Right hindlimb (tissue), 1 donor: ENCODE measurements around the gene ARID1B.
A peak's percentile ranks its signal among the peaks of the same experiment; 100 is the strongest.

Experiments used
- DNase-seq: peaks from one replicate; pipeline ENCODE4 v3.0.0-alpha.2; 2018

Gene ARID1B

DNA sequence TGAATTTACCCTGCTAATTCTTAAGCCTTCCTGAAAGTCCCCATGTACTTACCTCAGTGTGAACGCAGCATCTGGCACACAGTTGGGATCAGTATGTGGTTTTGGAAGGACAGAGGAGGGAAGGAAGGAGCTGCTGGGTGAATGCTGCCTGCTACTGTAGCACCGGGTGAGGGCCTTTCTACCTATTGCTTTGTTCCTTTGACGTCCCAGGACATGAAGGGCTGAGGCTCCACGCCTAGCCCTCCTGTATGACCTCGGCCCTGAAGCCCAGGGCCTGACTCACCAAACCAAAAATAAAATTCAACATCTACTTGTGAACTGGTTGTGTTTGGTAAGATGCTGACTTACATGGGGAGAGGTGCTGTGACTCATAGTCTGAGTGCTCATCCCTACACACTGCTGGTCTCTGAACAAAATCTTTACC is 51.1 kb downstream of the ARID1B start:
- DNase-seq = no peak

DNA sequence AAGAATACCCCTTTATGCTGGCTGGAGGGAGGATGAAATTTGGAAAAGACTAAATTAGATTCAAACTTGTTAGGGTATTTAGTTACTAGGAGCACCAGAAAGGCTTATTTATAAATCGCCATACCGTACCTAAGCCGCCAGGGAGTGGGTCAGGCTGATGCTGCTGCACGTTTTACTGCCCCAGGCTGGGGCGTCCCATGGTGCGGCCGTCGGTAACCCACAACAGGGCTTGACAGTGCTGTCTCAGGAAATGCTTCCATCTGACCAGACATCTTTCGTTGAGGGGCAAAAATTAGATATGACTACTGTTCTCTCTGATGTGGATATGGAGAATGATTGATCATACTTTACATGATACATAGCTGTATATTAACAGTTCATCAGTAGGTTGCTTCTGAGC is 52.9 kb downstream of the ARID1B start:
- no peak for DNase-seq

DNA sequence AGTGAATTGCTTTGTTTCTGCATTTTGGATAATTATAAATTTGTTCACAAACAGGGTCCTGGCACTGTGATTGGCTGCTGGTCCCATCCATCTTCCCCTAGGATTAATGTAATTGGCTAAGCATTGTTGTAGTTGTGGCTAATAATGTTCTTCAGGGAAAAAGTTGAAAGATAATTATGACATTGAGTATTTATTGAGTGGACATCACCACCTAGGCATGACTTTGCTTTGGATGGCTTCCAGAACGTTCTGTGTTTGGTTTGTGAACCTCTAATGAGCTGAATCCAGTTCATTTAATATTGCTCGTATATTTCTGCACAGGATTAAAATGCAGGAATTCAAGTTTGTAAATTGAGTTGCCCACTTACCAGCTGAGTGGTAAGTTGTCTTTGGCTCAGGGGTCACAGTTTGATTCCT is 55.1 kb downstream of the ARID1B start:
- DNase-seq = no peak

DNA sequence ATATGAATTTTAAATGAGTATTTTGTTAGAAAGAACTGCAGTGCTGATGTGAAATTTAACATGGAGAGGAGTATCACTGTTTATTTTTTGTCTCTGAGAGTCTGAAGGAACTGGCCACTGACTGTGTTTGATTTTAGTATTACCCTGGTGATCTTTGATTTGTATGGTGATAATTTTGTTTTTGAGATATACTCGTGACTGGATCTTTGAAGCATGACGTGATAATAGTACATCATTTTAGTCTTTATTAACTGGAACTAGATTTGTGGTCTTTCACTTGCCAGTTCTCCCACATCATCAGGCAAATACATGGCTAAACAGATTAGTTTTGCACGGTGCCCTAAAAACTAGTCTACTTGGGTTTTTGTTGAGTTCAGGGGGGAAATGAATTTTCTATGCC is 55.5 kb downstream of the ARID1B start:
- DNase-seq = no peak

DNA sequence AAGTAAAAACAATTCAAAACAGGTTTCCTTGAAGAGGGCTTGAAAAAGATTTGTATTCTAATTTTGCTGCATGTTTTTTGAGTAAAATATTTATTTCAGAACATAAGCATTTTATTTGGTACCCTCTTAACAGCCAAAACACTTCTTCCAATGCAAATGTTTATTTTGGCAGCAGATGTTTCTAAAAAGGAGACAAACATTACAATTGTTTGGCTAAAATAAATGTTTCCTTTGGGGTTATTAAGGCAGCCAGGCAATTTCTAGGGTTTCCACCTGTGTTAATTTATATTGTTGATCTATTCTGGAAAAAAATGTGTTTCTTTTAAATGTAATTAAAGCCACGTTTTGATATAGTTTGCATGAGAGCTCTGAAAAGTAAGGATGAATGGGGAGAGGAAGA is 56.6 kb downstream of the ARID1B start:
- DNase-seq = no peak

DNA sequence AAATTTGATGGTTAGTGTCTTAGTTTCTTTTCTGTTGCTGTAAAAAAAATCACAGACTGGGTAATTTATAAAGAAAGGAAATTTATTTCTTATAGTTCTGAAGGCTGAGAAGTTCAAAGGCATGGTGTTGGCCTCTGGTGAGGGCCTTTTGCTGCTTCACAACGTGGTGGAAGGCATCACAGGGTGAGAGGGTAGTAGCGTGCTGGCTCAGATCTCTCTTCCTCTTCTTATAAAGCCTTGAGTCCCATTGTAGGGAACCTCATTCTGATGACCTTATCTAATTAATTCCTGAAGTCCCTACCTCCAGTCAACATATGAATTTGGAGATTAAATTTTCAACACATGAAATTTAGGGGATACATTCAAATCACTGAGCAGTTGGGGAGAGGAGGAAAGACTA is 62.0 kb downstream of the ARID1B start:
- no peak for DNase-seq

DNA sequence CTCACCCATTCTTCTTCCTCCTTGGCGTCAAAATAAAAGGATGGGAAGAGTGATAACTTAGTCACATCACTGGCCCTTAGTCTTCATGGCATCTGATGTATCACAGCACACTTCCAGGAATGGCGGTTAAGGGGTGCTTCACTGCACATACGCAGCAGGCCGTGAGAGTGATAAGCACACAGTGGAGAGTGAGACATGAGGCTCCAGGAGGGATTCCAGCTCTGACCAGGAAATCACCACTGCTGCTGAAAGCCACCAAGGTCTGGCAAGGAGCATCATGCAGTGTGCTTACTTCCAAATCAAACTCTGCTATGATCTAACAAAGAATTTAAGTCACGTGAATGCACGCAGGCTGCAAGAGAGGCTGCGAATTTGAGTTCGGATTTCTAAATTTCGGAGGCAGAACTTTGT is 62.4 kb downstream of the ARID1B start:
- no peak for DNase-seq

DNA sequence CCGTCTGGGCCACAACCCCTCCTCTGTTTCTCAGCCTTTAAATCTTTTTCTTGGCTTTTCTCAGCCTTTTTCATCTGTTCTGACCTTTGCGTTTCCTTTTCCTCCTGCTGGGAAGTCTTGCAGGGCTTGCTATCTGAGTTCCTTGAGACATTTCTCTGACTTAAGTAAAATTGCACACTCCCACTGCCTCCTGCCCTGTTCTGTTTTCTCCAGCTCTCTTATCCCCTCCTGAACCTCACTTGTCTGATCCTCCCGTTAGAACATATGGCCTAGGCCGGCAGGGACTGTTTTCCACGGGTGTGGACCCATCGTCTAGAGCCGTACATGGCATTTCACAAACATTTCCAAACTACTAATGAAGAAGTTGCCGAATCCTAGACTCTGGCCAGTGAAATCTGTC is 63.0 kb downstream of the ARID1B start:
- no peak for DNase-seq

DNA sequence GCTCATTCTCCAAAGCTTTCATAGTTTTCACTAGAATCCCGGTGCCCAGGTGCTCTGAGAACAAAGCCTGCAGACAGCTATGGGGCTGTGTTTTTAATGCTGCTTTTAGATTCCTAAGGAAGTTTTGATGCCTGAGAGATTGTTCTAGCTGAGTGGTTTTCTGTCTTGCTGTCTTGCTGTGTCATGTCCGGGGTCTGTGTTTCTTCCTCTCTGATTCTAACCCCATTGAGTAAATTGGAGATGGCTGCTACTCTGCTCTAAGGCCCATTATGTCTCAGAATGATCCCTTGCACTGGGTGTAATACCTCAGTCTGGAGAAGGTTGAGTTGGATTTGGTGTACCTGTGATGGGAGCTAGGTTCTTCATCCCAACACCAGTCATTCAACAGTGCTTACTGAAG is 63.4 kb downstream of the ARID1B start:
- DNase-seq = no peak

DNA sequence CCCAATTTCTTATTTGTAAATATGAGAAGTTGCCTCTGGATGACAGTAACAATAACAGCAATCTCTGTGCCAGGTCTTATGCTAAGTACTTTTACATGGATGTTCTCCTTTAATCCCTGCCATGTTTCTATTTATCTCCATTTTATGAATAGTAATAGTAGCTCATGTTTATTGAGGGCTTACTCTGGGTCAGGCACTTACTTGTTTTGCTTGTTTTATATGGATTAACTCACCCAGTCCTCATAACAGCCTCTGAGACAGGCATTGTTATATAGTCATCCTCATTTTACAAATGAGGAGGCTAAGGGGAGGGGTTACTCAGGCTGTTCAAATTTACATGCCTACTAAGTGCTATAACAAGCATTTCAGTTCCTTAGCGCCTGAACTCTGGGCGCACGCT is 64.3 kb downstream of the ARID1B start:
- no peak for DNase-seq

DNA sequence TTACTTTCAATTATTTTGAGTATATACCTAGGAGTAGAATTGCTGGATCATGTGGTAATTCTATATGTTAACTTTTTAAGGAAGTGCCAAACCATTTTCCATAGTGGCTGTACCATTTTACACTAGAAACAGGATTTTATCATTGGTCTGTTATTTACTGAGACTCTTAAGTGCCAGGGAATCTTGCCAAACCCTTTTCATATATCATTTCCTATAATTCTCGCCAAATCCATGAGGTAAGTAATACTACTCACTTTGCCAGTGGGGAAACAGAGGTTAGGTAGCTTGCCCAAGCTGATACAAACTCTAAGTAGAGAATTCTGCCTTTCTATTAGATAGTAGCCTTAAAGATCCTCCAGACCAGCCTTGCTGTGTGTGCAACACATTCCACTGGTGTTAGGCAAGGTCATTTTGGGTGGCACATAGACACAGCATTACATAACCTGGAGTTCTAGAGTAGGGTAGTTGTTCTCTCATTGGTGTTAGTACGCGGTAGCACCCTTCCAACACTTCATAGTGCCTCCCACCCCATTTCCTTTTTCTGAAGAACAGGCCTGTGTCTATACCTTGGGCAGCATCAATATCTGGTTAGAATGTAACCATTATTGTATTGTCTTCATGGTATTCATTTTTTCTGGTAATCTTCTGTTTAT is 65.5 kb downstream of the ARID1B start:
- no peak for DNase-seq

DNA sequence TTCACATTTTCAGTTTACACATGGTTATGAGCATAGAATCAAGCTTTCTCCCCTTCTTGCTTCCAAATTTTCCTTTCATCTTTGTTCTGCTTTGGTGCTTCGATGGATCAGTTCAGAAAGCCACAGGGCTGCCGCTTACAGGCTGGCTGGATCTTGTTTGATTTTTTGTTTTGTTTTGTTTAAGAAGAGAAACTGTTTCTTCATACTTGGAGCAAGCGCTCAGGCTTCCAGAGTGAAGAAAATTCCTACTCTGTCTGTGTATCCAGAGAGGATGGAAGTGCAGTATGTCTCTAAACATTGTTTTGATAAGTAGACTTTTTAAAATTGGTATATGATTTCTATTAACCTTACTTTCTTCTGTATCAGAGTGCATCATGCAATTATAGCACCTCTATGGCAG is 66.9 kb downstream of the ARID1B start:
- no peak for DNase-seq

DNA sequence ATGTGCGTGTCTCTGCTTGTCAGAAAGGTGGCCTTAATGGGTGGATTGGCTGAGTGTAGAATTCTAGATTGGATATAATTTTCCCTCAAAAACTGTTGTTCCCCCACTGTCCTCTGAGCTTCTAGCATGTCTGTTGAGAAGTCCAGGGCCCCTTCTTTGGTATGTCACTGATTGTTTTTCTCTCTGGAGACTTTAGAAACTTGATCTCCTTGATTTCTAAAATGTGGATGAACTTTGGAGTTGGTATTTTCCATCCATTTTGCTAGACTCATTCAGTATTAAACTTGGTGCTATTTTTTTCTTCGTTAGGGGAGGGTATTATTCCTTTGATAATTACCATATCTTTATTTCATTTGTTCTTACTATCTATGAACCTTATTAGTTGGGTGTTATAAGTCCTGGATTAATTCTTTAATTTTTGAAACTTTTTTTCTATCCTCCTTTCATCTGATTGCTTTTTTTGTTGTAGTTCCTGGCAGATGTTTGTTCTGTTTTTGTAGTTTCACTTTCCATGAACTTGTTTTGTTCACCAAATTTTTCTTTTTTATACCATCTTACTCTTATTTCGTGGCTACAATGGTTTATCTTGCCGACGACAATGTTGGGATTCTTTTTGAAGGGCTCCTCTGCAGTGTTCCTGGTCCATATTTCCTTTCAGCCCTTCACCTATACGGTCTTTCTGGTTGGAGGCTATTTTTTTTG is 68.4 kb downstream of the ARID1B start:
- DNase-seq = no peak

DNA sequence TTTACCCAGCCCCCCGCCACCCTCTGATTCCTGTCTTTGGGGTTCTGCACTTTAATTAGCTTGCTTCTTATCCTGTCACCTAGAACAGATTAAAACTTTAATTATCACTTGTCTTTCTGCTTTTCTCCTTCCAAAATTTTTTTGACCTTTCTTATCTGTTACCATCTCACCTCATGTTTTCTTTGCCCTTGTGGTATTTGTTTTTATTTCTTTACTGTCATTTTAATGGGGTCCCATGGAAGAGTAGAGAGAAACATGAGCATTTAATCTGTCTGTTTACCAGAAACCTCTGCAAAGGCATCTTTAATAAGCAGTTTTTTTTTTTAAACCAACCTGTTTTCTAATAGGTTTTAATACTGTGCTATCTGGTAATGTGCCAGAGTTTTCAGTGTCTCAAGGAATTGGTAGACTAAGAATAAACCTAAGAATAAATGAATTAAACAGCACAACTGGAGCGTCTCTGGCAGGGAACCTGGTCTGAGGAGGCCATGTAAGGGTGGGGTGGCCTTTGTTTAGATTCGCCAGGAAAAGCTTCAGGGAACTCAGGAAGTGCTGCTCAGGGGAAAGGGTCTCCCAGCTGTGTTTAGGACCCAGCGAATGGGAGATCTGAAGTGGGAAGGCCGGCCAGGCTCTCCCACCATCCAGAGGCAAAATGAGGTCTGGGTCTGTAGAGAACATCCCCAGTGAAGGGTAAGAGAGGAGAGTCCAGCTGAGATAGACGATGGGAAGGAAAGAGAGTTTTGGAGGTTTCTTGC is 69.8 kb downstream of the ARID1B start:
- no peak for DNase-seq

DNA sequence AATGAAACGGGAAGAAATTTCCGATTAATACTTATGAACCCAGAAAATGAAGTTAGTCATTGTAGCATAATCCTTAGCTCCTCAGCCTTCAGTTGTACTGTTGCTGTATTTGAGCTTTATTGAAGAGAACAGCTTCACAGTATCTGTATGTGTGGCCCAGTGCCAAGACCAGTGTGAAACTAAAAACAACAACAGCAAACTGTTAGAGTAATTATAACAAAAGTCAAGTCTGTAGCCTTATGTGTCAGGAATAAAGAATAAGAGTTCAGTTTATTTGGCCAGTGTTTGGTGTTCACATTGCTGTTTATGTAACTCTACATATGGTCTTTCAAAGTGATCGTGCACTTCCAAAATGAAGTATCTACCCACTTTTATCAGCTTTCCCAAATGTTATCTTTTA is 70.9 kb downstream of the ARID1B start:
- DNase-seq = no peak

DNA sequence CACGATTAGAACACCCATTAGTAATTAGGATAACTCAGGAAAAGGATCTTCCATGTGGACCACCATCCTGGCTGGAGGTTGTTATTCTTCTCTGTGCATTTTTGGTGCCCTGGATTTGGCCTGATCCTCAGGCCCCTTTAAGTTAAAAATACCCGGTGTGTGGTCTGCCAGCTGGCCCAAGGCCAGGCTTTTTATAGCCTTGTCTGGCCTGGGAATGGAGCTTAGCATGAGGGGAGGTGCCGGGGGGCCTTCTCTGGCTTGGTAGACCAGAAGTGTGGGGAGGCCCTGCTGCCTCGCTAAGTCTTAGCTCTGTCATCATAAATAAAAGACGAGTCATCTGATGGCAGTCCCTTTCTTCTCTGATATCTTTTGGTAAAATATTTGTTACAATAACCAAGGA is 71.4 kb downstream of the ARID1B start:
- DNase-seq = peak; percentile 77

DNA sequence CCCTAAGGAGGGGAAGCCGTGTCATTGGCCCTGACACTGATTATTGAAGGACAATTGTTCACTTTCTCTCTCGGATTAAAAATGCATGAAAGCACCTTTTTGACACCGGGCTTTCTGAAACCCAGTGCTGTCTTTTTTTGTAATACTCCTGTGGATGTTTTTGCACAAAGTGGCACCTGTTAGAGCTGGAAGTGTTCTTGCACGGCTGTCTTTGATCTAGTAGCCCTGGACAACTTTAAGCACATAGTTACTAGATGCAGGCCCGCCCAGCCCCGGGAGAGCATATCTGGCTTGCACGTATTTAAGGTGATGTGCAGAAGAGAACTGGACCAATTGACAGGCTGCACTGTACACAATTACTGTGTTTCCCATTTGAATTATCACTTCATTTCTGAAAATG is 72.6 kb downstream of the ARID1B start:
- no peak for DNase-seq

DNA sequence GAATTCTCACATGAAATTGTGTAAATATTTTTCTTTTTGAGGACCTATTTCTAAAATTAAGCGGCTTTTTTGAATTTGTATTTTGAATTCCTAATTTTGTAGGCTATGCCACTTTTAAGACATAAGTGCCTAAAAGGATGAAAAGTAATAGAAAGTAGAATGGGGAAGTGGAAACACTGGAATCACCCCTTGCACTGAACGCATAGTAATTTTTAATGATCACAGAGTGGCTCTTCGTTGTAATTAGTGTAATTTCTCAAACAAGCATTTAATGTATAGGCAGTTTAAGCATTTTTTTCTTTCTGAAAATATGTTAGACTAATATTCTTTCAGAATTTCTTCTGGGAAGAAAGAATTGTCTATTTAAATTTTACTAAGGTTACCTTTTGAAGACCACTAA is 73.2 kb downstream of the ARID1B start:
- no peak for DNase-seq

DNA sequence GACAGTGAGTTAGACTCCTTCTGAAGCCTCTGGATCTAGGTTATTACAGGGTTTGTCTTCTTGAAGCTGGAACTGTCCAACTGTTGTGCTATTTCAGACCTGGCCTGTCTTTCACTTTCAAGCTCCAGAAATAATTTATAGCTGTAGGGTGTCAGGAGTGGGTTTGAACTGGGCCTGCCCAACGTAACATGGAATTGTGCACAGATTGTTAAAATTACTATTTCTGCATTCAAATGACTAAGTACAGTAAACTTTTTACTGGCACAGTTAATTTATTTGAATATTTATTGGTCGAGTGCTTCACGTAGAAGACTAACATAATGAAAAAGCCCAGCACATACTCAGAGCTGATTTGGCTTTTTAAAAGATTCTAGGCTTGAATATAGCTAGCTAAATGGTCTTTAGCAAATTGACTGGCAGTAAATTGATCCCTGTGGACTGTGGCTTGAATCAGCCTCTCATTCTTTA is 74.3 kb downstream of the ARID1B start:
- no peak for DNase-seq

DNA sequence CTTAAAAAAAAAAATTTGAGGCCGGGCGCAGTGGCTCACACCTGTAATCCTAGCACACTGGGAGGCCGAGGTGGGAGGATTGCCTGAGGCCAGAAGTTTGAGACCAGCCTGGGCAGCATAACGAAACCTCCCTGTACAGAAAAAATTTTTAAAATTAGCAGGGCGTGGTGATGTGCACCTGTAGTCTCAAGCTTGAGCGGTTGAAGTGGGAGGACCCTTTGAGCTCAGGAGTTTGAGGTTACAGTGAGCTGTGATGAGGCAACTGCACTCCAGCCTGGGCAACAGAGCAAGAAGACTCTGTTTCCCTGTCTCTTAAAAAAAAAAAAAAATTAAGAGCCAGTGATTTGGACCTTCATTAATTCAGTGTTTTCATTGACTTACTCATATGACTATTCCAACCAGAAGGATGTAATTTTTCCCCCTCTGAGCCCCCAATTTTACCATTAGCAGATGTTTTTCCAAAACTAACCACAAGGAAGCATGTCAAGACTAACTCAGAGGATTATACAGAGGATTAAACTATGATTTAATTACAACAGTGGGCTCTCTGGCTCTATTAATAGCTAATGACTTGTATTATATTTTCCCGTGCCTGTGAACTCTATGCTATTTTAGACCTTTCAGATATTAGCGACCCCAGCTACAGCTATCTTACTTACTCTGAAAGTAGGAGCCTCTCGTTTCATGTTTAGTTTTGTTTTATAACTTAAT is 75.1 kb downstream of the ARID1B start:
- DNase-seq = no peak

DNA sequence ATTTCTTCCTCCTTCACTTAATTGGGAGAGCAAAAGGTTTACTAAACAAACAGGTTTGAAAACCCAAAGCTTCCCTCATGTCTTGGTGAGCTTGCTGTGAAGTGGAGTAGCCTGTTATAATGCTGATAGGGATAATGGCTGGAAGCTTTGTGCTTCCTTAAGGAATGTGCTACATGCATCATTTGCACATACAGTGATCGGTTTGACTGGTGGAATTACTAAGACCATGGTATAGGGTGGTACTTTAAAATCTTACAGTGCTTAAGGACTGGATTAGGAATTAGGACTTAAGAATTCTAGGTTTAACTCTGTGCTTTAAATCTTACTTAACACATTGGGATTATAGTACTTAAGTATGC is 75.7 kb downstream of the ARID1B start:
- no peak for DNase-seq

DNA sequence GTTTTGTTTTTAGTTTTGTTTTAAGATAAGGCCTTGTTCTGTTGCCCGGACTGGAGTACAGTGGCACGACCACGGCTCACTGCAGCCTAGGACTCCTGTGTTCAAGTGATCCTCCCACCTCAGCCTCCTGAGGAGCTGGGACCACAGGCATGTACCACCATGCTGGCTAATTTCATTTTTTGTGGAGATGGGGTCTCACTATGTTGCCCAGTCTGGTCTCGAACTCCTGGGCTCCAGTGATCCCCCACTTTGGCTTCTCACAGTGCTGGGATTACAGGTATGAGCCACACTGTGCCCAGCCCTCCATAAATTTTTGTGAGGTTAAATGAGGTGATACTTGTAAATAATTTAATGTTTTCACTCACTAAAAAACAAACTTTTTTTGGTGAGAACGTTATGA is 76.6 kb downstream of the ARID1B start:
- no peak for DNase-seq

DNA sequence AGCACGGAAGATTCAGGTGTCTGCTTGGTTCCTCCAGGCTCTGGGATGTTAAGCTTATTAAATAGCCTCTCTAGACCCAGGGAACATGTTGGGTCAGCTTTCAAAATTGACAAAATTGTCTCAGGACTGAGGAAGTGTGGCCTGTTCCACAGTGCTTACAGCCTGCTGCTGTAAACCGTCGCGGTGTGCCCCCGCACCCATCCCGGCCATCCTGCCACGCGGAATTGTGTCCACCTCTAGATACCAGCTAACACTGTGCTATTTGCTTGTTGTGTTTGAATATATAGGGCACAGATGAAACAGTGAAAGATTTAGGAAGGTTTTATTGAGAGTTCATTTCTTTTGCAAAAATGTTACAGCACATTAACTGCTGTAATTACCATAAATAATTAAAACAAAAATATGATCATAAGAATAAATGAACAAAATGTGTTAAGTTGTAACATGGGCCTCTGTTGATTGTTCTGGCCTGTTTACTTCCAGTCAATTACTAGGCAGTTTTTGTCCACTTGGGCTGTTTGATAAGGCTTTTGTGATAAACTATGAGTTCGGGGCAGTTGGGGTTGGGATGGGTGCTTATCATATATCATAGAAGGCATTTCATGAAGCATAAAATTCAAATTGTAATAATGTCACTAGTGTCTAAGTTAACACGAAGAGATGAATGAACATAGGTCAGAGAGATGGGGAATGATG is 77.4 kb downstream of the ARID1B start:
- no peak for DNase-seq
